22Rv1 (cell line): ENCODE measurements around the gene DGKB.
A peak's percentile ranks its signal among the peaks of the same experiment; 100 is the strongest.

Experiments
- CTCF ChIP-seq: fragments of 450-650 bp; IDR thresholded peaks from 2 replicates; pipeline ENCODE4 v1.5.1; 2017; ENCODE audit warnings: mild to moderate bottlenecking
- ZFX ChIP-seq: fragments of 450-650 bp; IDR thresholded peaks from 2 replicates; pipeline ENCODE4 v1.6.1; 2017; ENCODE audit warnings: antibody characterized with exemption, borderline replicate concordance

- TF ChIP-seq CTCF, result peak; percentile 71
- TF ChIP-seq ZFX, result no peak
Observed at GRCh38 chr7:14734839-14735321, 167.7 kb downstream of the DGKB start.
